Activated CD4-positive, alpha-beta T cell treated with anti-CD3 and anti-CD28 coated beads, Interleukin-2, Interleukin-4, amounts not matched to agents 100 ng/mL and 50 ng/mL, durations not matched to agents 16 hours and 8 hours (primary cell): ENCODE data around the gene PRKCQ.
"Not testable (repeated sequence)": the region's sequence is repeated elsewhere in the genome, so short reads cannot be mapped to it uniquely, and the experiment has no call there.

ENCODE experiments used
- DNase-seq: peaks from one replicate; pipeline ENCODE4 v3.0.0-alpha.2; 2020; ENCODE audit warnings: low spot score

PRKCQ gene

GRCh38 chr10:6593241-6593671 lies 13.2 kb upstream of the PRKCQ start:
- DNase-seq = peak; percentile 62

GRCh38 chr10:6592080-6592479 lies 12.0 kb upstream of the PRKCQ start:
- DNase-seq = peak; percentile 65

- no peak for DNase-seq
Measured at GRCh38 chr10:6591668-6592067, 11.6 kb upstream of the PRKCQ start.

- DNase-seq = no peak
Measured at GRCh38 chr10:6590100-6590499, 10.0 kb upstream of the PRKCQ start.

- DNase-seq = no peak
Measured at GRCh38 chr10:6589287-6590094, 9.4 kb upstream of the PRKCQ start.

- no peak for DNase-seq
Measured at GRCh38 chr10:6588845-6589244, 8.8 kb upstream of the PRKCQ start.

- DNase-seq = no peak
Measured at GRCh38 chr10:6588082-6588481, 8.0 kb upstream of the PRKCQ start.

- DNase-seq = peak; percentile 38
Measured at GRCh38 chr10:6586501-6586900, 6.4 kb upstream of the PRKCQ start.

- DNase-seq = peak; percentile 89
Measured at GRCh38 chr10:6583447-6583846, 3.4 kb upstream of the PRKCQ start.

GRCh38 chr10:6582913-6583312 lies 2.8 kb upstream of the PRKCQ start:
- DNase-seq = not testable (repeated sequence)

- no peak for DNase-seq
Measured at GRCh38 chr10:6582298-6582697, 2.2 kb upstream of the PRKCQ start.

GRCh38 chr10:6581778-6582228 lies 1.7 kb upstream of the PRKCQ start:
- peak; percentile 63 for DNase-seq

GRCh38 chr10:6581223-6581622 lies 1.1 kb upstream of the PRKCQ start:
- not testable (repeated sequence) for DNase-seq

- DNase-seq = peak; percentile 83
Measured at GRCh38 chr10:6580279-6581029, 378 bp upstream of the PRKCQ start.

- peak; percentile 65 for DNase-seq
Measured at GRCh38 chr10:6579183-6579903, 733 bp downstream of the PRKCQ start.

GRCh38 chr10:6578795-6579182 lies 1.3 kb downstream of the PRKCQ start:
- DNase-seq = no peak

GRCh38 chr10:6578251-6578771 lies 1.8 kb downstream of the PRKCQ start:
- DNase-seq = peak; percentile 48

- no peak for DNase-seq
Measured at GRCh38 chr10:6576326-6576725, 3.8 kb downstream of the PRKCQ start.

- no peak for DNase-seq
Measured at GRCh38 chr10:6574664-6575176, 5.4 kb downstream of the PRKCQ start.

- DNase-seq = no peak
Measured at GRCh38 chr10:6570893-6571292, 9.2 kb downstream of the PRKCQ start.

GRCh38 chr10:6569259-6569658 lies 10.8 kb downstream of the PRKCQ start:
- DNase-seq = no peak

GRCh38 chr10:6567884-6568283 lies 12.2 kb downstream of the PRKCQ start:
- no peak for DNase-seq
